Liver (tissue), 3 donors: Measurements from ENCODE around the gene ZFAND3.

Source experiments
- GABPA ChIP-seq, 2 donors: IDR thresholded peaks in 1 of 2; conservative IDR thresholded peaks in 1 of 2; 2 replicates each; pipeline ENCODE4 v1.6.1; 2016; ENCODE audit warnings: antibody characterized with exemption in 2 of 2, mild to moderate bottlenecking in 1 of 2, moderate library complexity in 1 of 2
- MAX ChIP-seq: IDR thresholded peaks from 2 replicates; pipeline ENCODE4 v1.6.1; 2016; ENCODE audit warnings: antibody characterized with exemption
- RAD21 ChIP-seq, 2 donors: IDR thresholded peaks; 2 replicates each; pipeline ENCODE4 v1.6.1; 2016; ENCODE audit warnings: antibody characterized with exemption in 2 of 2, mild to moderate bottlenecking in 2 of 2
- SP1 ChIP-seq: IDR thresholded peaks from 2 replicates; pipeline ENCODE4 v1.6.1; 2018; ENCODE audit warnings: antibody characterized with exemption, mild to moderate bottlenecking
- TAF1 ChIP-seq: conservative IDR thresholded peaks from 2 replicates; pipeline ENCODE4 v1.6.1; 2016; ENCODE audit warnings: antibody characterized with exemption, mild to moderate bottlenecking
- TF ChIP-seq, protein P1 (sequence below): fragments of 150-350 bp; IDR thresholded peaks from 2 replicates; pipeline ENCODE4 v1.5.1; 2017; ENCODE audit warnings: improper control_type of control experiment, low read depth, low read length; ENCODE audit not compliant: missing input control
- donor health status: healthy.
- donor health status: healthy.

DNA sequence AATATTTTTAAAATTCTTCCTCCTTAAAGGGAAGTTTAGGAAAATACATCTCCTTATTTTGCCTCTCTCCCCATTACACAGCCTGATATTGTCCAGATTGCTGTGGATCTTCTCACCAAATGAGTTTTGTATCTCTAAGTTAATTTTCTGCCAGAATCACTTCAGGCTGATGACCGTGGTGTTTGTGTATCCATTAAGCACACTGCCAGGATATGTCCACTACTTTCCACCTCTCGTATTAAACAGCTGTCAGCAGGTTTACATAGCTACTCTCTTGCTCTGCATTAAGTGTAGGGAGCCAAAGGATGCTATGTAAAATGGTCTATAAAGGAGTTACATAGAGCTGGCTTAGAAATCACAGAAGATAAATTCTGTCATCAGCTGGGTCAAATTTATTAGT is 201.1 kb downstream of the ZFAND3 start:
- TF ChIP-seq SP1 = no peak
- TF ChIP-seq RAD21 (IDR thresholded peaks at IDR 0.05) = no peak
- TF ChIP-seq, protein P1, sequence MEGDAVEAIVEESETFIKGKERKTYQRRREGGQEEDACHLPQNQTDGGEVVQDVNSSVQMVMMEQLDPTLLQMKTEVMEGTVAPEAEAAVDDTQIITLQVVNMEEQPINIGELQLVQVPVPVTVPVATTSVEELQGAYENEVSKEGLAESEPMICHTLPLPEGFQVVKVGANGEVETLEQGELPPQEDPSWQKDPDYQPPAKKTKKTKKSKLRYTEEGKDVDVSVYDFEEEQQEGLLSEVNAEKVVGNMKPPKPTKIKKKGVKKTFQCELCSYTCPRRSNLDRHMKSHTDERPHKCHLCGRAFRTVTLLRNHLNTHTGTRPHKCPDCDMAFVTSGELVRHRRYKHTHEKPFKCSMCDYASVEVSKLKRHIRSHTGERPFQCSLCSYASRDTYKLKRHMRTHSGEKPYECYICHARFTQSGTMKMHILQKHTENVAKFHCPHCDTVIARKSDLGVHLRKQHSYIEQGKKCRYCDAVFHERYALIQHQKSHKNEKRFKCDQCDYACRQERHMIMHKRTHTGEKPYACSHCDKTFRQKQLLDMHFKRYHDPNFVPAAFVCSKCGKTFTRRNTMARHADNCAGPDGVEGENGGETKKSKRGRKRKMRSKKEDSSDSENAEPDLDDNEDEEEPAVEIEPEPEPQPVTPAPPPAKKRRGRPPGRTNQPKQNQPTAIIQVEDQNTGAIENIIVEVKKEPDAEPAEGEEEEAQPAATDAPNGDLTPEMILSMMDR = no peak
- no peak for TF ChIP-seq TAF1
- no peak for TF ChIP-seq GABPA (IDR thresholded peaks at IDR 0.05 in 1 of 2, conservative IDR thresholded peaks at IDR 0.05 in 1 of 2)
- no peak for TF ChIP-seq MAX
